Panc1 (cell line): Measurements from ENCODE around the gene DACH1.

Experiments used
- CTCF ChIP-seq: fragments of 450-650 bp; IDR thresholded peaks from 2 replicates; pipeline ENCODE4 v1.5.1; 2017; ENCODE audit warnings: mild to moderate bottlenecking
- TCF7L2 ChIP-seq: IDR thresholded peaks from 2 replicates; pipeline ENCODE4 v1.6.1; 2011; ENCODE audit warnings: mild to moderate bottlenecking, low read depth, low read length, inconsistent platforms

GRCh38 chr13:71729441-71729840 is 137.6 kb downstream of the DACH1 start:
- no peak for TF ChIP-seq CTCF
- no peak for TF ChIP-seq TCF7L2
